HG03280 (cell line): Measurements from ENCODE around the gene EPHB1.

Experiments used
- ATAC-seq: cut with Tn5 transposase; IDR thresholded peaks from one replicate; pipeline ENCODE4 v1.9.1; 2021; ENCODE audit warnings: mild to moderate bottlenecking, moderate library complexity; ENCODE audit not compliant: unreplicated experiment

The EPHB1 gene

GRCh38 chr3:135272026-135272669 is 477.1 kb downstream of the EPHB1 start:
- ATAC-seq, result no peak

- ATAC-seq, result no peak
Observed at GRCh38 chr3:135292162-135292561, 497.1 kb downstream of the EPHB1 start.

GRCh38 chr3:135301670-135302069 is 506.6 kb downstream of the EPHB1 start:
- no peak for ATAC-seq

GRCh38 chr3:135304378-135304777 is 509.3 kb downstream of the EPHB1 start:
- ATAC-seq, result no peak
